Right cardiac atrium (tissue), 5 donors: ENCODE data around the gene C12orf60. TPM values are rescaled to one million over a fixed set of nuclear protein-coding genes. Genes with fewer than 3 reads are reported as not detected.

Source experiments
- ATAC-seq, 2 donors: fragments of 200-7000 bp; cut with Tn5 transposase; one replicate each; pipeline versions ENCODE4 v1.8.0 to v1.9.1; 2020; ENCODE audit warnings: moderate library complexity in 2 of 2, mild to moderate bottlenecking in 1 of 2
- DNase-seq, 3 donors: peaks; one replicate each; pipeline ENCODE4 v3.0.0-alpha.2; 2020
- H3K27ac ChIP-seq: one replicate; pipeline ENCODE4 v1.5.1; 2013; ENCODE audit warnings: mild to moderate bottlenecking, low read length, control low read depth, moderate library complexity
- H3K27me3 ChIP-seq: one replicate; pipeline ENCODE4 v1.6.1; 2013; ENCODE audit not compliant: control insufficient read depth, insufficient read depth
- H3K4me1 ChIP-seq: one replicate; pipeline ENCODE4 v1.6.1; 2013; ENCODE audit warnings: low read length; ENCODE audit not compliant: control insufficient read depth, insufficient read depth
- H3K4me3 ChIP-seq: one replicate; pipeline ENCODE4 v1.5.1; 2013; ENCODE audit warnings: low read length, control low read depth
- H3K9me3 ChIP-seq: one replicate; pipeline ENCODE4 v1.6.1; 2013; ENCODE audit warnings: low read length; ENCODE audit not compliant: control insufficient read depth
- WGBS: extraction: QIAGEN DNeasy Blood & Tissue Kit; methylation state at CpG from one replicate; pipeline ENCODE4 v1.1.7; 2013; 5-methylcytosine and 5-hydroxymethylcytosine counted together
- intact Hi-C, 4 donors: fragments of 100-400 bp; cut with DNase I; formaldehyde crosslinking; loops; one replicate each; pipeline versions ENCODE4 v1.11.0 to v1.14.0; 2022 to 2023
- polyA plus RNA-seq: library from polyadenylated mRNA; stranded (reverse); fragments of 200-250 nt; gene quantifications from one replicate; pipeline ENCODE4 v1.2.3, GENCODE V29; 2013
- total RNA-seq, 4 donors: library from RNA; stranded (reverse); fragmentation: NEBNext Ultra II Directional; extraction: Animal tissue kit (Norgen Biotek cat#: 25700); gene quantifications; one replicate each; pipeline ENCODE4 v1.2.1, GENCODE V29; 2021
- donor health status: healthy with polysubstance abuse.
- donor health status: DM: no; HTN: yes; CAD: no.
- donor health status: DM: no; HTN: no; CAD: no.
- donor health status: DM: no; HTN: yes; CAD: no; lungs with severe emphysema.
- donor health status: DM: yes; HTN: yes; CAD: no.

Gene C12orf60
- total and polyA plus RNA-seq, 5 donors, result 1.4 to 3.8 (median 1.6) TPM

DNA sequence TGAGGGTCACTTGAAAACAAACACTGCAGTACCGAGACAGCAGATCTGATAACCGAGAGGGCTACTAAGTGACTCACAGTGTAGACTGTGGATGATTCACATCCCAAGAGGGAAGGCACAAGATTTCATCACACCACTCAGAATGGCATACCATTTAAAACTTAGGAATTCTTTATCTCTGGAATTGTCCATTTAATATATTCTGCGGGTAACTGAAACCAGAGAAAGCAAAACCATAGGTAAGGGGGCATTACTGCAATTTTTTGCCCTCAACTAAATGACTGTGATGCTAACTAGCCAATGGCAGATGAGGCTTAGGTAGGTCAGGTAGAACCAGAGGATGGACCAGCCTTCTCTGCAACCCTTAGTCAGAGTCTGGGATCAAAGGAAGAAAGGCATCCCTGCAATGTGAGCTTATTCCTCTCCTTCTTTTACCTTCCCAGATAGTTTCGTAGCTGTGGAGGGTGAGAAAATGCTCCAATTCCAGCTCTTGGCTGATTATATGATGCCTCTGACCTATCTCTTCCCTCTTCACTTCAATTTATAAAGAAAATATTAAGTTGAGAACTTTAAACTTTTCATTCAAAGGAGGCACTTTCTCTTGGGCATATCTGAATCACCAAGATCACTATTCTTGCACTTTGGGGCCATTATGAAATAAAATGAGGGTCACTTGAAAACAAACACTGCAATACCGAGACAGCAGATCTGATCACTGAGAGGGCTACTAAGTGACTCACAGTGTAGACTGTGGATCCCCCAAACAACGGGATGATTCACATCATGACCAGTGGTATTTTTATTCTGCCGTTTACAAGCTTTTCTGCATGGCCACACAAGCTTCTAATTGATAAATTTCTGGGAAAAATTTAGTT, 33.1 kb downstream of the C12orf60 start:
- WGBS, result 69% methylated on average over 7 of the region's 7 CpGs
- ATAC-seq (peak; percentile 79 to 88), DNase-seq (no peak)
- Histone ChIP-seq H3K4me3 (peak overlapping the region; percentile 15), H3K9me3 (no peaks in the 10 kb centered on the region), H3K4me1 (peaks cover 9% of the 10 kb centered on the region), H3K27ac (peak overlapping the region; percentile 39), H3K27me3 (no peaks in the 10 kb centered on the region)
- intact Hi-C loops, result no loop called here

DNA sequence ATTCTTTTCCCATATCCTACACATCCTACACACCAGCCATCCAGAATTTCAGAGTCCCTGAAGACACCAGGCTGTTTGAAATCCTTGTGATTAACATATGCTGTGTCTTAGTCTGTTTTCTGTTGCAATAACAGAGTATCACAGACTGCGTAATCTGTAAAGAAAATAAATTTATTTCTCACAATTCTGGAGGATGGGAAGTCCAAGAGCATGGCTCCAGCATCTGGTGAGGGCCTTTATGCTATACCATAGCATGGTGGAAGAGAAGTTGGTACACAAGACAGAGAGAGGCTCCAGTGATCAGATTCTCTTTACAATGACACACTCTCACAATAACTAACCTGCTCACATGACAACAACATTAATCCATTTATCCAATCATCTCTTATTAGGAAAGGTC, 35.8 kb downstream of the C12orf60 start:
- Histone ChIP-seq H3K4me1 (peaks cover 11% of the 10 kb centered on the region), H3K9me3 (no peaks in the 10 kb centered on the region), H3K27me3 (no peaks in the 10 kb centered on the region), H3K4me3 (peak overlapping the region; percentile 33), H3K27ac (no peak overlapping the region)
- DNase-seq (no peak), ATAC-seq (no peak)
- 92% methylated on average over 1 of the region's 1 CpG for WGBS
- intact Hi-C loops, result no loop called here

DNA sequence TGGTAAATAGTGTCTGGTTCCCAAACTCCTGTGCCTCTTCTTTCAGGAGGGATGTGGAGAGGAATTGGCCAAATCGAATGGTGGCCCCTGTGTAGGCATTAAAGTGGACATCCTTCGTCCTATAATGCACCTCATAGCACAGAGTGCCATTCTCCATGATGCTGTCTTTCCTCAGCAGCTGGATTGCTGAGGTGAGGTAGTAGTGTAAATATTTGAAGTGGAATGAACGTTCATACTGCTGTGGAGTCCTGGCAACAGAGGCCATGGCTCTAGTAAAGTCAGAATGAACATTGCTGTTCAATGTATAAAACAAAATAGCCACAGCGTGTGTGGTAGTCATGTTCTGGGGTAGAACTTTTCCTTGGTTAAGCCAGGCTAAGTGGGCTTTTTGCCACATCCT, 37.1 kb downstream of the C12orf60 start:
- DNase-seq (no peak), ATAC-seq (no peak)
- Histone ChIP-seq H3K27me3 (no peaks in the 10 kb centered on the region), H3K9me3 (no peaks in the 10 kb centered on the region), H3K4me3 (peak overlapping the region; percentile 80), H3K4me1 (peaks cover 11% of the 10 kb centered on the region), H3K27ac (peak overlapping the region; percentile 62)
- 86% methylated on average over 4 of the region's 4 CpGs for WGBS
- intact Hi-C loops, result loop anchor here in 2 of 4 donors (5.0 to 10.0 kb wide), 2 partner anchors 66 to 152 kb away; a partner anchor contains a TSS

DNA sequence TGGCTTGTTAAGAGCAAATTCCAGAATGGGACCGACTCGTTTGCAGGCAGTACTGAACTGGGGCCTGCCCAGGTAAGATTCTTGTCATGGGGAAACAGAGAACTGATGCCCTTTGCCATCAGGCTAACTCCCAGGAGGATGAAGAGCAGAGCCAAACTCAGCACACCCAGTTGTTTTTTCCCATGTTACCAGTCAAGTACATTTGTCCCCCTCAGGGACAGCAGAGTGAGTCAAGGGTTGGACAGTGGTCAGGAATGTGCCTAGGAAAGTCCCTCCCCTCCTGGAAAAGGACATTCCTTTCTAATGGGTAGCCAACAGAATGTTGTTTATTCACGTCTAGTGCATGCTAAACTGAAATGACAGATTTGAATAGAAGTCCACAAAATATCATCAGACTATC, 38.3 kb downstream of the C12orf60 start:
- DNase-seq (peak; percentile 75 to 83 (median 78)), ATAC-seq (peak; percentile 91 to 92)
- H3K27me3 ChIP-seq, result no peaks in the 10 kb centered on the region
- H3K9me3 ChIP-seq, result no peaks in the 10 kb centered on the region
- peaks cover 8% of the 10 kb centered on the region for H3K4me1 ChIP-seq
- H3K27ac ChIP-seq, result peak overlapping the region; percentile 94
- H3K4me3 ChIP-seq, result peak overlapping the region; percentile 80
- intact Hi-C loops, result loop anchor here in 2 of 4 donors (5.0 to 10.0 kb wide), 2 partner anchors 67 to 151 kb away; a partner anchor contains a TSS
- 18% methylated on average over 3 of the region's 3 CpGs for WGBS

DNA sequence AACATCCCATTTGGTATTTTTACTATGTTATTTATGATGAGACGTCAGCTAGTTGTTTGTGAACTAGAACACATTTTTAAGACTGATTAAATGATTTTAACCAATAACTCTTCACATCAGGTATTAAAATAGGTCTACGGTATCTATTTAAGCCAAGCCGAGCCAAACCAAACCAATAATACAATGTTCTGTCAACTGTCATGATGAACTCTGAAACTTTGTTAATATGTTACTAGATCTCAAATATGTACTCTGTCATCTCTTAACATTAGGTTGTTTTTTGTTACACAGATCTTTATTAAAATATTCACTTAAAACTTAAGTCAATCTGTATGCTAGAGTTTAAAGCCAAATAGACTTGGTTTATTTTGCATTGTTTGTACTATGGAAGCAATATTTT, 38.8 kb downstream of the C12orf60 start:
- 54% methylated on average over 3 of the region's 3 CpGs for WGBS
- Histone ChIP-seq H3K27me3 (no peaks in the 10 kb centered on the region), H3K4me3 (peak overlapping the region; percentile 80), H3K27ac (no peak overlapping the region), H3K4me1 (peaks cover 8% of the 10 kb centered on the region), H3K9me3 (no peaks in the 10 kb centered on the region)
- DNase-seq (no peak), ATAC-seq (no peak)
- intact Hi-C loops, result loop anchor here in 2 of 4 donors (5.0 to 10.0 kb wide), 2 partner anchors 68 to 150 kb away; a partner anchor contains a TSS

DNA sequence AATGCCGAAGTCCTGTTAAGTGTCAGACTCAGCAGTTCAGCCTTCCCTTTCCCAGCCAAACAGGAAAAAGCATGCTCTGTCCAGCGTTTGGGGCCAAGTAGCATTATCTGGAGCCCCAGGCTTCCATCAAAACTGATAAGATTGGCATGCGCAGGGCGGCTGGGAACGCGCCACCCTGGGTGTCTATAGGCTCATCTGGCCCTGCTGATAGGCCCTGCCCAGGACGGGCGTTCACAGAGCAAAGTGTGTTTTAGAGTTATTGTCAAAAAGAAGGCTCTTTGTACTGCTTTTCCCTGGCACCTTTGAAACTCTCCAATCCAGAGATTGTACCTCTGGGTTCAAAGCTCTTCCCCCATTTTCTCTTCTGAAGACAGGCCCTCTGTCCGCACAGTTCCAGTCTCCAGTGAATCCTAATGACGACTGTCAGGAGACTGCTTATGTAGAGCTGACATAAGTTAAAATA, 40.0 kb downstream of the C12orf60 start, which contains the start of gene ART4:
ART4 (minus strand) TSS at position 102 of the 463 bp plus-strand sequence. CDS start 413 bp downstream, outside the sequence.
- H3K4me1 ChIP-seq, result peaks cover 13% of the 10 kb centered on the region
- H3K27ac ChIP-seq, result peak within 1 kb of the TSS; percentile 91
- intact Hi-C loops, result loop anchor here in 2 of 4 donors (5.0 to 10.0 kb wide), 2 partner anchors 69 to 149 kb away; a partner anchor contains a TSS
- DNase-seq (peak; percentile 78 to 92 (median 89)), ATAC-seq (peak; percentile 73 to 87)
- WGBS, result 19% methylated on average over 10 of the region's 10 CpGs
- H3K27me3 ChIP-seq, result no peaks in the 10 kb centered on the region
- H3K4me3 ChIP-seq, result peak within 1 kb of the TSS; percentile 80
- no peaks in the 10 kb centered on the region for H3K9me3 ChIP-seq

DNA sequence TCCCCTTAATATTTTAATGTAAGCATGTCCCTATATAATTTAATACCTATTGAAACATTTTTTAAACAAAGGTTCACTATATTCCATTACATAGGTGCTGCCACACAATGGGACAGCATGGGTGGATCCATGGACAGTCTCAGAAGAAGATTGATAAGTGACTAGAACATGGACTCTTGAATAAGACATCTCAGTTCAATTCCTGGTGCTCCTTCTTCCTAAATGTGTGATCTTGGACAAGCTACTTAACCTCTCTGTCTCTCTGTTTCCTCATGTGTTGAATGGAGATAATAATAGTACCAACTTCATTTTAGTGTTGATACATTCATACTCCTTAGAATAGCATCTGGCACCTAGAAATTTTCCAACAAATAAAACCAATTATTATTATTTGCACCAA, 40.9 kb downstream of the C12orf60 start:
- H3K27ac ChIP-seq, result no peak overlapping the region
- no peak overlapping the region for H3K4me3 ChIP-seq

DNA sequence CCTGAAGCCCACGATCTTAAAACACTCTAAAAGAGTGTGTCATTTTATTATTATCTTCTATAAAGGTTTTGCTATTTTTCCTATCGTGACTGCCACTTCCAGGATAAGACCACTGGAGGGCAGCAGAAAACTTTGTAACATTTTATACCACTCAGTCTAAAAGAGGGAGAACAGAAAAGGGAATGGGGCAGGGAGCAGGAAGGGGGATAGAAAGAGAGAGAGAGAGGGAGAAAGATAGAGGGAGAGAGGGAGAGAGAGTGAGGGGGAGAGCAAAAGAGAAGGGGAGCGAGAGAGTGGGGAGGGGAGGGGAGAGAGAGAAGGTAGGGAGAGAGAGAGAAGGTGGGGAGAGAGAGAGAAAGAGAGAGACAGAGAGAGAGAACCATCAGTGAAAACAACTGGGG, 41.9 kb downstream of the C12orf60 start:
- ATAC-seq (peak; percentile 33 to 52), DNase-seq (peak in 1 of 3 donors; percentile 42)
- intact Hi-C loops, result loop anchor here in 3 of 4 donors (2.0 to 10.0 kb wide), 4 partner anchors 42 to 152 kb away; partner anchors contain the start of gene MGP (in 2 of the 3)
- Histone ChIP-seq H3K9me3 (no peaks in the 10 kb centered on the region), H3K27ac (no peak overlapping the region), H3K4me3 (no peak overlapping the region), H3K27me3 (no peaks in the 10 kb centered on the region), H3K4me1 (peaks cover 13% of the 10 kb centered on the region)
- 14% methylated on average over 3 of the region's 3 CpGs for WGBS

More for the DNA sequence above, 40.9 kb downstream of the C12orf60 start:
- no peaks in the 10 kb centered on the region for H3K27me3 ChIP-seq
- DNase-seq (no peak), ATAC-seq (no peak)
- no peaks in the 10 kb centered on the region for H3K9me3 ChIP-seq
- H3K4me1 ChIP-seq, result peaks cover 13% of the 10 kb centered on the region
- intact Hi-C loops, result loop anchor here in 2 of 4 donors (2.0 to 10.0 kb wide), 3 partner anchors 70 to 152 kb away; a partner anchor contains a TSS

DNA sequence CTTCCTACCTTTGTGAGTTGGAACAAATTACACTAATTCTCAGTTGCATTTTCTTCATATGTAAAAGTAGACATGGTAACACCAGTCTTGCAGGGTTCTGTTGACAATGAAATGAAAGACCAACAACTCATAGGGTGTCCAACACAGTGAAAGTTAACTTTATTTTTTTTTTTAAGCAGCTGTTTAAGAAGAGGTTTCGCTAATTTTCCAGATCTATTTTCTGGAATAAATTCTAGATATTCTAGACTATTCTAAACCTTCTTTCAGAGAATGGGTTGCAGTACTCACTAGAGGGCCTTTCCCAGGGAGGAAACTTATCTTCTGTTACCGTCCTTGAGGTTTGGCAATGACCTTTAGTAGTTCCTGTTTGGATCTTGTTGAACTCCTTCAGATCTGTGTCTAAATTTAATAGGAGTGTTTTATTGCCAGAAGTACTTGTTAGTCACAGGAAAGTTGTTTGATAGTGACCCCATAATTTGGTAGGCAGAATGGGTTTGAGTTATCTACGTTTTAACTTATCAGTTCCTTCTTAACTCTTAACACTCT, 42.6 kb downstream of the C12orf60 start:
- intact Hi-C loops, result loop anchor here in 3 of 4 donors (5.0 to 10.0 kb wide), 3 partner anchors 41 to 151 kb away; partner anchors contain the start of gene MGP (in 2 of the 3)
- WGBS, result 26% methylated on average over 3 of the region's 3 CpGs
- no peak overlapping the region for H3K4me3 ChIP-seq
- no peak overlapping the region for H3K27ac ChIP-seq
- DNase-seq (no peak), ATAC-seq (peak; percentile 27 to 64)
- H3K27me3 ChIP-seq, result no peaks in the 10 kb centered on the region
- H3K4me1 ChIP-seq, result peaks cover 9% of the 10 kb centered on the region
- H3K9me3 ChIP-seq, result no peaks in the 10 kb centered on the region

DNA sequence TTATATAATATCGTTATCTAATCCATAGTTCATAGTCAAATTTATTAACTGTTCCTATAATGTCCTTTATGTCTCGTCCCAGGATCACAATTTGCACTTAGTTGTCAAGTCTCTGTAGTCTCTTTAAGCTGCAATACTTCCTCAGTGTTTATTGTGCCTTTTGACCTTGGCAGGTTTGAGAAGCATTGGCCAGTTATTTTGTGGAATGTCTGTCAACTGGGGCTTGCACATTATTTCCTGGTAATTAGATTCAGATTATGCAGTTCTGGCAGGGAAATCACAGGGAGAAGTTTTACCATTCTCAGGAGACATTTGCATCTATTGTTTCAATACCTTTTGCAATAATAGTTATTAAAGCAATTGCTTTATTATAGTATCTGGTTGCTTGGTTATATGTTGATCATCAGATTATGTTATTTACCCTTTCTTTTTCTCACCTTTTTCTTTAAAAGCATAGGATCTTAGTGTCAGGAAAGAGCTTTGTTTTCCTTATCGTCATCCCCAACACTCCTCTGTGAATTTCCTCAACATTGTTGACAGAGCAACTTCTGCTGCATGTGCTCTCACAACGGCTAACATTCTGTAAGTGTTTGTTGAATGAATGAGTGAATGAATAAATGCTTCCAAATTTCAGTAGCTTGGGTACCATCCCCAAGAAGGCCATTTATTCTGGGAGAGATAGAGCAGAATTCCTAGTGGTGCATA, 43.6 kb downstream of the C12orf60 start:
- no peak for DNase-seq
- peak in 1 of 2 donors; percentile 31 for ATAC-seq
- H3K9me3 ChIP-seq, result no peaks in the 10 kb centered on the region
- H3K27me3 ChIP-seq, result no peaks in the 10 kb centered on the region
- no peak overlapping the region for H3K4me3 ChIP-seq
- intact Hi-C loops, result loop anchor here in 3 of 4 donors (5.0 to 10.0 kb wide), 3 partner anchors 40 to 150 kb away; partner anchors contain the start of gene MGP (in 2 of the 3)
- 55% methylated on average over 4 of the region's 4 CpGs for WGBS
- H3K4me1 ChIP-seq, result peaks cover 7% of the 10 kb centered on the region
- H3K27ac ChIP-seq, result peak overlapping the region; percentile 15
